BJ (cell line): ENCODE results near the gene TTC7B. TPM values are rescaled to one million over a fixed set of nuclear protein-coding genes. Genes with fewer than 3 reads are reported as not detected.

Source experiments
- CTCF ChIA-PET: fragments of 350-600 bp; formaldehyde crosslinking; extraction: SDS; loops from one replicate; lab custom pipeline; 2021; ENCODE audit warnings: antibody characterized with exemption, inconsistent platforms; lab: Yijun Ruan, JAX
- POLR2A ChIA-PET: fragments of 300-600 bp; sonication (Branson Sonifier 250); formaldehyde crosslinking; extraction: SDS; loops from one replicate; lab custom pipeline; 2021; ENCODE audit warnings: antibody characterized with exemption; lab: Charles Lee
- DNase-seq: peaks from one replicate; pipeline ENCODE4 v3.0.0-alpha.2; 2011; ENCODE audit warnings: low read depth
- H3K27me3 ChIP-seq: 2 replicates; pipeline ENCODE4 v1.6.0; 2011; ENCODE audit warnings: low read length; ENCODE audit not compliant: control insufficient read depth, insufficient read depth
- H3K36me3 ChIP-seq: 2 replicates; pipeline ENCODE4 v1.5.1; 2011; ENCODE audit warnings: low read length; ENCODE audit not compliant: control insufficient read depth, insufficient read depth
- H3K4me3 ChIP-seq: 2 replicates; pipeline ENCODE4 v1.5.1; 2011; ENCODE audit warnings: low read depth, mild to moderate bottlenecking, control low read depth, low read length
- CTCF ChIP-seq: IDR thresholded peaks from 2 replicates; pipeline ENCODE4 v1.5.1; 2011; ENCODE audit warnings: low read depth, mild to moderate bottlenecking, control low read depth, inconsistent platforms, low read length, moderate library complexity; ENCODE audit not compliant: insufficient read depth
- polyA plus RNA-seq: library from polyadenylated mRNA; depleted of rRNA; stranded (reverse); fragments of >200 nt; gene quantifications from 2 replicates; pipeline ENCODE4 v1.2.3, GENCODE V29; 2011

The TTC7B gene
- polyA plus RNA-seq, 1 experiment: 46.9 TPM

- Histone ChIP-seq H3K36me3 (no peaks in the 10 kb centered on the region), H3K4me3 (no peak overlapping the region), H3K27me3 (no peaks in the 10 kb centered on the region)
- TF ChIP-seq CTCF: no peak
- ChIA-PET POLR2A (no interaction called here), CTCF (no interaction called here)
- no peak for DNase-seq
Measured at GRCh38 chr14:90556666-90557450, 259.4 kb downstream of the TTC7B start.

GRCh38 chr14:90556012-90556477, 260.2 kb downstream of the TTC7B start:
- ChIA-PET CTCF (no interaction called here), POLR2A (no interaction called here)
- no peaks in the 10 kb centered on the region for H3K36me3 ChIP-seq
- H3K4me3 ChIP-seq: no peak overlapping the region
- no peak for TF ChIP-seq CTCF
- no peaks in the 10 kb centered on the region for H3K27me3 ChIP-seq
- no peak for DNase-seq

- TF ChIP-seq CTCF: no peak
- no peaks in the 10 kb centered on the region for H3K36me3 ChIP-seq
- no peak overlapping the region for H3K4me3 ChIP-seq
- ChIA-PET POLR2A (no interaction called here), CTCF (no interaction called here)
- DNase-seq: no peak
- no peaks in the 10 kb centered on the region for H3K27me3 ChIP-seq
Measured at GRCh38 chr14:90555126-90556011, 260.9 kb downstream of the TTC7B start.

GRCh38 chr14:90554341-90554740, 261.9 kb downstream of the TTC7B start:
- Histone ChIP-seq H3K27me3 (no peaks in the 10 kb centered on the region), H3K36me3 (no peaks in the 10 kb centered on the region), H3K4me3 (no peak overlapping the region)
- no peak for DNase-seq
- ChIA-PET POLR2A (no interaction called here), CTCF (interaction anchor here (1.0 kb wide), 1 partner anchor 45 kb away, joined by 3 read pairs; no protein-coding TSS in a partner anchor)
- no peak for TF ChIP-seq CTCF

GRCh38 chr14:90553921-90554336, 262.3 kb downstream of the TTC7B start:
- CTCF ChIA-PET: interaction anchor here (0.5 to 1.0 kb wide), 2 partner anchors 14 to 46 kb away, joined by 3 read pairs; no protein-coding TSS in a partner anchor
- POLR2A ChIA-PET: no interaction called here
- Histone ChIP-seq H3K27me3 (no peaks in the 10 kb centered on the region), H3K36me3 (no peaks in the 10 kb centered on the region), H3K4me3 (no peak overlapping the region)
- no peak for DNase-seq
- no peak for TF ChIP-seq CTCF
